H1 (cell line): ENCODE measurements around the gene GSG1L. TPM values are rescaled to one million over a fixed set of nuclear protein-coding genes. Genes with fewer than 3 reads are reported as not detected.

Experiments
- CTCF ChIA-PET: fragments of 300-600 bp; sonication (Branson Sonifier 250); formaldehyde crosslinking; loops from one replicate; lab custom pipeline; 2021; ENCODE audit not compliant: partially characterized antibody; lab: Charles Lee
- POLR2A ChIA-PET: fragments of 300-600 bp; sonication (Branson Sonifier 250); formaldehyde crosslinking; loops from one replicate; lab custom pipeline; 2021; ENCODE audit warnings: inconsistent platforms; ENCODE audit not compliant: partially characterized antibody; lab: Charles Lee
- DNase-seq, 2 experiments: peaks; one replicate each; pipeline versions ENCODE4 v3.0.0 to v3.0.0-alpha.2; 2010 to 2022; ENCODE audit warnings: low spot score in 2 of 2, low read depth in 1 of 2, mixed read lengths in 1 of 2
- FAIRE-seq: peaks from 2 replicates; lab custom pipeline; 2011; peaks lifted over from hg19 to GRCh38; lab: Jason Lieb, UNC
- H2AFZ ChIP-seq: 2 replicates; pipeline ENCODE4 v1.8.1; 2012; ENCODE audit warnings: low read length, inconsistent platforms
- H2AK5ac ChIP-seq: 2 replicates; pipeline ENCODE4 v1.6.1; 2013; ENCODE audit warnings: low read depth, low read length
- H2BK120ac ChIP-seq: replicated peaks from 2 replicates; pipeline ENCODE3; 2013; ENCODE audit warnings: low read depth, low read length, inconsistent platforms
- H2BK12ac ChIP-seq: 2 replicates; pipeline ENCODE4 v1.6.1; 2013; ENCODE audit warnings: low read depth, low read length
- H2BK15ac ChIP-seq: 2 replicates; pipeline ENCODE4 v1.6.1; 2013; ENCODE audit warnings: low read length
- H2BK20ac ChIP-seq: 2 replicates; pipeline ENCODE4 v1.6.1; 2013; ENCODE audit warnings: low read length
- H2BK5ac ChIP-seq: 2 replicates; pipeline ENCODE4 v1.6.1; 2013; ENCODE audit warnings: low read depth, low read length
- H3K14ac ChIP-seq: 2 replicates; pipeline ENCODE4 v1.6.1; 2013; ENCODE audit warnings: inconsistent platforms; ENCODE audit not compliant: insufficient read length
- H3K18ac ChIP-seq: 2 replicates; pipeline ENCODE4 v1.6.1; 2013; ENCODE audit warnings: low read length; ENCODE audit errors: extremely low read depth
- H3K23ac ChIP-seq: 2 replicates; pipeline ENCODE4 v1.6.1; 2013; ENCODE audit warnings: inconsistent platforms; ENCODE audit not compliant: insufficient read length
- H3K23me2 ChIP-seq: 2 replicates; pipeline ENCODE4 v1.6.1; 2013; ENCODE audit warnings: low read depth, low read length
- H3K27ac ChIP-seq: 2 replicates; pipeline ENCODE4 v1.6.1; 2011; ENCODE audit warnings: low read depth, low read length, inconsistent platforms
- H3K27me3 ChIP-seq, 4 experiments: replicated peaks in 1 of 4; 1 replicate in 1 of 4; 2 replicates in 3 of 4; pipeline versions ENCODE4 v1.6.1 to v1.8.1; 2011 to 2013; ENCODE audit warnings: low read length in 3 of 4, mild to moderate bottlenecking in 3 of 4, inconsistent platforms in 2 of 4, mixed read lengths in 2 of 4, moderate library complexity in 1 of 4; ENCODE audit not compliant: control insufficient read depth in 3 of 4, insufficient read depth in 3 of 4; ENCODE audit errors: extremely low read depth in 1 of 4
- H3K36me3 ChIP-seq, 4 experiments: 2 replicates each; pipeline versions ENCODE4 v1.6.1 to v1.8.1; 2011 to 2013; ENCODE audit warnings: mild to moderate bottlenecking in 4 of 4, low read length in 3 of 4, moderate library complexity in 2 of 4, control low read depth in 1 of 4, inconsistent platforms in 1 of 4; ENCODE audit not compliant: insufficient read depth in 4 of 4, control insufficient read depth in 2 of 4
- H3K4ac ChIP-seq: replicated peaks from 2 replicates; pipeline ENCODE3; 2013; ENCODE audit warnings: low read length, low read depth, mixed read lengths, inconsistent platforms; ENCODE audit not compliant: insufficient read length
- H3K4me1 ChIP-seq, 4 experiments: replicated peaks in 1 of 4; 1 replicate in 1 of 4; 2 replicates in 3 of 4; pipeline versions ENCODE4 v1.6.1 to v1.8.1; 2011 to 2013; ENCODE audit warnings: low read length in 3 of 4, inconsistent platforms in 2 of 4, mixed read lengths in 1 of 4; ENCODE audit not compliant: insufficient read depth in 4 of 4, control insufficient read depth in 3 of 4
- H3K4me2 ChIP-seq, 2 experiments: 2 replicates each; pipeline versions ENCODE4 v1.6.1 to v1.8.1; 2011 to 2013; ENCODE audit warnings: low read depth in 2 of 2, low read length in 2 of 2, control low read depth in 1 of 2, inconsistent platforms in 1 of 2, mild to moderate bottlenecking in 1 of 2; ENCODE audit not compliant: insufficient read depth in 1 of 2
- H3K4me3 ChIP-seq, 4 experiments: fragments of 200-600, 300-600 bp in 1 of 4; sonication (generic), shearing (Covaris generic), sonication (Bioruptor Twin) in 1 of 4; 2 replicates each; pipeline versions ENCODE4 v1.5.1 to v1.8.1; 2011 to 2016; ENCODE audit warnings: low read length in 4 of 4, low read depth in 3 of 4, control low read depth in 2 of 4, inconsistent platforms in 2 of 4, mild to moderate bottlenecking in 2 of 4, mixed read lengths in 1 of 4, moderate library complexity in 1 of 4; ENCODE audit not compliant: insufficient read depth in 2 of 4; ENCODE audit errors: extremely low read depth in 1 of 4
- H3K56ac ChIP-seq: replicated peaks from 2 replicates; pipeline ENCODE3; 2013; ENCODE audit warnings: low read depth, mild to moderate bottlenecking, mixed read lengths, low read length, inconsistent platforms; ENCODE audit not compliant: insufficient read length
- H3K79me1 ChIP-seq: 2 replicates; pipeline ENCODE4 v1.6.1; 2013; ENCODE audit warnings: low read depth, low read length, control low read depth
- H3K79me2 ChIP-seq, 2 experiments: 2 replicates each; pipeline versions ENCODE4 v1.6.1 to v1.8.1; 2012 to 2013; ENCODE audit warnings: low read length in 2 of 2, mild to moderate bottlenecking in 2 of 2, inconsistent platforms in 1 of 2; ENCODE audit not compliant: insufficient read depth in 2 of 2, control insufficient read depth in 1 of 2
- H3K9ac ChIP-seq, 4 experiments: replicated peaks in 1 of 4; 1 replicate in 1 of 4; 2 replicates in 3 of 4; pipeline versions ENCODE4 v1.6.1 to v1.8.1; 2011 to 2013; ENCODE audit warnings: low read depth in 3 of 4, low read length in 3 of 4, control low read depth in 2 of 4, mild to moderate bottlenecking in 2 of 4, moderate library complexity in 2 of 4, inconsistent platforms in 1 of 4; ENCODE audit errors: extremely low read depth in 1 of 4
- H3K9me3 ChIP-seq, 2 experiments: 2 replicates each; pipeline versions ENCODE4 v1.6.1 to v1.8.1; 2012 to 2013; ENCODE audit warnings: mild to moderate bottlenecking in 2 of 2, moderate library complexity in 2 of 2, control low read depth in 1 of 2, inconsistent platforms in 1 of 2, low read depth in 1 of 2, low read length in 1 of 2, mixed read lengths in 1 of 2; ENCODE audit not compliant: insufficient read depth in 2 of 2
- H4K20me1 ChIP-seq, 2 experiments: replicated peaks in 1 of 2; 2 replicates each; pipeline versions ENCODE3 to v1.8.1; 2011 to 2013; ENCODE audit warnings: inconsistent platforms in 2 of 2, low read length in 2 of 2, mild to moderate bottlenecking in 1 of 2; ENCODE audit not compliant: insufficient read depth in 2 of 2, control insufficient read depth in 1 of 2
- H4K5ac ChIP-seq: 2 replicates; pipeline ENCODE4 v1.6.1; 2013; ENCODE audit warnings: low read length, low read depth, mixed read lengths, inconsistent platforms; ENCODE audit not compliant: insufficient read length
- H4K8ac ChIP-seq: 2 replicates; pipeline ENCODE4 v1.8.0; 2013; ENCODE audit warnings: mild to moderate bottlenecking, moderate library complexity, low read length, inconsistent platforms; ENCODE audit not compliant: insufficient read depth; ENCODE audit errors: extremely low read depth
- H4K91ac ChIP-seq: replicated peaks from 2 replicates; pipeline ENCODE3; 2013; ENCODE audit warnings: low read length, mixed read lengths, inconsistent platforms; ENCODE audit not compliant: insufficient read length
- CTBP2 ChIP-seq: IDR thresholded peaks from 2 replicates; pipeline ENCODE4 v1.7.0; 2011; ENCODE audit warnings: borderline replicate concordance, mild to moderate bottlenecking, moderate library complexity, mixed read lengths, low read length; ENCODE audit not compliant: insufficient read depth, insufficient read length
- CTCF ChIP-seq, 3 experiments: IDR thresholded peaks; 1 replicate in 2 of 3; 2 replicates in 1 of 3; pipeline versions ENCODE4 v1.5.1 to v1.6.1; 2011; ENCODE audit warnings: low read length in 3 of 3, mild to moderate bottlenecking in 3 of 3, inconsistent platforms in 2 of 3, low read depth in 1 of 3, moderate library complexity in 1 of 3; ENCODE audit not compliant: insufficient read depth in 1 of 3; ENCODE audit errors: control extremely low read depth in 1 of 3
- GABPA ChIP-seq: IDR thresholded peaks from 2 replicates; pipeline ENCODE4 v1.6.1; 2011; ENCODE audit warnings: mild to moderate bottlenecking, low read length, moderate library complexity, borderline replicate concordance; ENCODE audit not compliant: insufficient read depth
- HDAC6 ChIP-seq: IDR thresholded peaks from one replicate; pipeline ENCODE4 v1.7.1; 2012; ENCODE audit warnings: low read depth, mild to moderate bottlenecking, inconsistent platforms, low read length, moderate library complexity
- NANOG ChIP-seq: IDR thresholded peaks from 2 replicates; pipeline ENCODE4 v1.6.1; 2011; ENCODE audit warnings: low read length, low read depth, mild to moderate bottlenecking, inconsistent platforms; ENCODE audit not compliant: insufficient read depth, poor library complexity, severe bottlenecking
- PHF8 ChIP-seq: fragments of 200-600 bp; sonication (generic); conservative IDR thresholded peaks from 2 replicates; pipeline ENCODE4 v1.7.1; 2012; ENCODE audit warnings: low read depth, mild to moderate bottlenecking, inconsistent platforms, low read length, moderate library complexity
- RAD21 ChIP-seq, 2 experiments: IDR thresholded peaks in 1 of 2; conservative IDR thresholded peaks in 1 of 2; 2 replicates each; pipeline ENCODE4 v1.6.1; 2011; ENCODE audit warnings: low read depth in 2 of 2, low read length in 2 of 2, improper control_type of control experiment in 1 of 2, inconsistent platforms in 1 of 2, mild to moderate bottlenecking in 1 of 2, moderate library complexity in 1 of 2
- SIX5 ChIP-seq: IDR thresholded peaks from 2 replicates; pipeline ENCODE4 v1.6.1; 2011; ENCODE audit warnings: mild to moderate bottlenecking, low read depth, low read length
- SRF ChIP-seq: IDR thresholded peaks from 2 replicates; pipeline ENCODE4 v1.6.1; 2011; ENCODE audit warnings: mild to moderate bottlenecking, low read depth, low read length, moderate library complexity
- TBP ChIP-seq: IDR thresholded peaks from 2 replicates; pipeline ENCODE4 v1.6.1; 2011; ENCODE audit warnings: low read depth, low read length, improper control_type of control experiment
- YY1 ChIP-seq: IDR thresholded peaks from 2 replicates; pipeline ENCODE4 v1.6.1; 2011; ENCODE audit warnings: low read depth, mild to moderate bottlenecking, low read length
- WGBS, 2 experiments: shearing (Covaris generic) in 1 of 2; methylation state at CpG; one replicate each; pipeline versions ENCODE4 v1.1.6 to v1.1.7; 2013 to 2015; ENCODE audit warnings: low lambda C conversion rate in 2 of 2, mixed read lengths in 2 of 2, inconsistent platforms in 1 of 2, low coverage in 1 of 2, missing lambda C conversion rate in 1 of 2; ENCODE audit not compliant: insufficient replicate concordance in 2 of 2, insufficient coverage in 1 of 2, insufficient read length in 1 of 2; ENCODE audit errors: extremely low coverage in 1 of 2, missing lambda C conversion rate in 1 of 2; 5-methylcytosine and 5-hydroxymethylcytosine counted together
- polyA plus RNA-seq, 7 experiments: library from polyadenylated mRNA; depleted of rRNA in 3 of 7; stranded (reverse) in 5 of 7; unstranded in 2 of 7; fragments of >200 nt in 5 of 7; fragments of 200-250 nt in 2 of 7; gene quantifications; 1 replicate in 5 of 7; 2 replicates in 1 of 7; 4 replicates in 1 of 7; pipeline versions ENCODE4 v1.2.1 to v1.2.3, GENCODE V29; 2011 to 2013; ENCODE audit warnings: missing spikeins in 2 of 7, mixed read lengths in 2 of 7
- total RNA-seq: library from RNA; stranded (reverse); fragmentation: NEBNext Ultra II Directional; extraction: Animal tissue kit (Norgen Biotek cat#: 25700); gene quantifications from 2 replicates; pipeline ENCODE4 v1.2.1, GENCODE V29; 2021

The GSG1L gene
- total and polyA plus RNA-seq, 2 of the 8 experiments (the other 6 are each of a cell fraction or from before 2014, with no cell fraction given): 0.71 to 1.1 TPM

GRCh38 chr16:27972500-27972899 is 91.0 kb downstream of the GSG1L start:
- Histone ChIP-seq H3K23ac (no peak overlapping the region), H3K14ac (no peak overlapping the region), H2BK20ac (no peak overlapping the region), H4K5ac (no peak overlapping the region), H3K27me3 (no peaks in the 10 kb centered on the region; a peak in 1 of 7 replicates), H3K23me2 (no peaks in the 10 kb centered on the region), H2AFZ (peak overlapping the region; percentile 73), H4K91ac (no peak overlapping the region), H2BK5ac (no peak overlapping the region), H4K20me1 (no peaks in the 10 kb centered on the region), H3K4me1 (no peaks in the 10 kb centered on the region), H2BK12ac (no peak overlapping the region)
- DNase-seq: peak in 1 of 2 experiments; percentile 53
- TF ChIP-seq SRF (no peak), TBP (peak; percentile 89), HDAC6 (no peak), CTBP2 (no peak), PHF8 (no peak), YY1 (0 out of 2 replicates have a peak, but pooled peaks have one; percentile 21), NANOG (no peak), CTCF (IDR thresholded peaks at IDR 0.05; ENCODE audit: control extremely low read depth in 1 of 3, insufficient read depth in 1 of 3, low read depth in 1 of 3, low read length in 3 of 3) (peak; percentile 10 to 81 (median 80)), GABPA (no peak), SIX5 (no peak), RAD21 (IDR thresholded peaks at IDR 0.05 in 1 of 2, conservative IDR thresholded peaks at IDR 0.05 in 1 of 2; ENCODE audit: low read depth in 2 of 2, low read length in 2 of 2) (peak; percentile 85 to 89)
- TF ChIP-seq, all 59 proteins: peak for 4
- H3K4me2 ChIP-seq: no peak overlapping the region
- no peak overlapping the region for H2BK120ac ChIP-seq
- no peak overlapping the region for H4K8ac ChIP-seq
- no peaks in the 10 kb centered on the region for H3K9me3 ChIP-seq
- FAIRE-seq: peak; percentile 96
- H2BK15ac ChIP-seq: no peak overlapping the region
- no peak overlapping the region for H3K9ac ChIP-seq
- H3K79me2 ChIP-seq: no peaks in the 10 kb centered on the region
- no peak overlapping the region for H3K27ac ChIP-seq
- POLR2A ChIA-PET: no interaction called here
- CTCF ChIA-PET: interaction anchor here (0.6 to 5.3 kb wide), 31 partner anchors 9 to 271 kb away, joined by 3 to 77 read pairs (median 4); no protein-coding TSS in a partner anchor
- no peak overlapping the region for H3K18ac ChIP-seq
- no peaks in the 10 kb centered on the region for H3K79me1 ChIP-seq
- H3K36me3 ChIP-seq: no peaks in the 10 kb centered on the region
- H3K4me3 ChIP-seq: no peak overlapping the region
- no peak overlapping the region for H3K56ac ChIP-seq
- H3K4ac ChIP-seq: no peak overlapping the region
- H2AK5ac ChIP-seq: no peak overlapping the region
- 11% methylated on average over 4 of the region's 4 CpGs; no CpG with 5 or more reads in 1 of the 2 experiments for WGBS, 2 experiments
